MM.1S (cell line): Measurements from ENCODE around the gene SAFB2.

Experiments
- EZH2 ChIP-seq: fragments of 300-600 bp; sonication (generic); optimal IDR thresholded peaks from 2 replicates; pipeline ENCODE3; 2017; ENCODE audit warnings: low read depth, mild to moderate bottlenecking, antibody characterized with exemption, low read length, mixed read lengths
- EZH2phosphoT487 ChIP-seq: fragments of 300-600 bp; sonication (generic); IDR thresholded peaks from 2 replicates; pipeline ENCODE4 v1.6.1; 2018; ENCODE audit warnings: antibody characterized with exemption, low read length
- TF ChIP-seq, protein P1 (sequence below): fragments of 300-600 bp; sonication (generic); IDR thresholded peaks from 2 replicates; pipeline ENCODE4 v1.5.1; 2016; ENCODE audit warnings: antibody characterized with exemption, low read length, mixed read lengths

DNA sequence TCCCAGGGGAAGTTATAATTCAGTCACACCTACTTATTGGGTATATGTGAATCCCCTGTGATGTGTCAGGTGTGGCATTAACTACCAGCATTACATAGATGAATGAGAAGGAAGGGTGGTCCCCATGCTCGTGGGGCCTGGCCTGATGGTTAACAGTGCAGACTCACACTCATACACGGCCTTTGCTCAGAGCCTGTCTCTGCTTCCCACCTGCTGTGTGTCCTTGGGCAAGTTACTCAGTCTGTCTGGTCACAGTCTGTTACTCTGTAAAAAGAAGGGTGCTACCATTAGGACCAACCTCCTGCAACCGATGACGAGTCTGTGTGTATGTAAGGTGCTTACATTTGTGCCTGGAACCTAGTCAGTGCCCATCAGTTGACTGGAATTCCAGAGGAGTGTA lies 24.1 kb upstream of the SAFB2 start:
- TF ChIP-seq, protein P1, sequence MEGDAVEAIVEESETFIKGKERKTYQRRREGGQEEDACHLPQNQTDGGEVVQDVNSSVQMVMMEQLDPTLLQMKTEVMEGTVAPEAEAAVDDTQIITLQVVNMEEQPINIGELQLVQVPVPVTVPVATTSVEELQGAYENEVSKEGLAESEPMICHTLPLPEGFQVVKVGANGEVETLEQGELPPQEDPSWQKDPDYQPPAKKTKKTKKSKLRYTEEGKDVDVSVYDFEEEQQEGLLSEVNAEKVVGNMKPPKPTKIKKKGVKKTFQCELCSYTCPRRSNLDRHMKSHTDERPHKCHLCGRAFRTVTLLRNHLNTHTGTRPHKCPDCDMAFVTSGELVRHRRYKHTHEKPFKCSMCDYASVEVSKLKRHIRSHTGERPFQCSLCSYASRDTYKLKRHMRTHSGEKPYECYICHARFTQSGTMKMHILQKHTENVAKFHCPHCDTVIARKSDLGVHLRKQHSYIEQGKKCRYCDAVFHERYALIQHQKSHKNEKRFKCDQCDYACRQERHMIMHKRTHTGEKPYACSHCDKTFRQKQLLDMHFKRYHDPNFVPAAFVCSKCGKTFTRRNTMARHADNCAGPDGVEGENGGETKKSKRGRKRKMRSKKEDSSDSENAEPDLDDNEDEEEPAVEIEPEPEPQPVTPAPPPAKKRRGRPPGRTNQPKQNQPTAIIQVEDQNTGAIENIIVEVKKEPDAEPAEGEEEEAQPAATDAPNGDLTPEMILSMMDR: no peak
- TF ChIP-seq EZH2 (no peak), EZH2phosphoT487 (no peak)
